Stomach (tissue), 4 donors: Measurements from ENCODE around the gene PLPPR3.

ENCODE experiments used
- CTCF ChIP-seq, 7 experiments: fragments of 450-650 bp in 4 of 7; fragments of 200-600 bp in 3 of 7; sonication (generic) in 3 of 7; IDR thresholded peaks; one replicate each; pipeline ENCODE4 v1.5.1; 2016 to 2019; ENCODE audit warnings: antibody characterized with exemption in 7 of 7, control low read depth in 2 of 7, mild to moderate bottlenecking in 1 of 7
- EP300 ChIP-seq: sonication (generic); formaldehyde crosslinking; IDR thresholded peaks from one replicate; pipeline ENCODE4 v1.6.1; 2017; ENCODE audit warnings: antibody characterized with exemption
- POLR2A ChIP-seq, 4 donors: fragments of 450-650 bp; IDR thresholded peaks; one replicate each; pipeline ENCODE4 v1.6.1; 2016; ENCODE audit warnings: antibody characterized with exemption in 4 of 4, control low read depth in 2 of 4, mild to moderate bottlenecking in 1 of 4, moderate library complexity in 1 of 4
- POLR2AphosphoS5 ChIP-seq, 3 donors: sonication (generic); formaldehyde crosslinking; IDR thresholded peaks; one replicate each; pipeline ENCODE4 v1.6.1; 2016; ENCODE audit warnings: antibody characterized with exemption in 3 of 3

GRCh38 chr19:769616-770015, 52.1 kb downstream of the PLPPR3 start:
- TF ChIP-seq EP300 (no peak), CTCF (IDR thresholded peaks at IDR 0.05) (no peak), POLR2AphosphoS5 (IDR thresholded peaks at IDR 0.05) (no peak), POLR2A (IDR thresholded peaks at IDR 0.05) (no peak)
